H9 (cell line): ENCODE data around the gene TRPM1. TPM values are rescaled to one million over a fixed set of nuclear protein-coding genes. Genes with fewer than 3 reads are reported as not detected.

Experiments
- DNase-seq: peaks from one replicate; pipeline ENCODE4 v3.0.0-alpha.2; 2017
- H2AFZ ChIP-seq: one replicate; pipeline ENCODE4 v1.6.1; 2013; ENCODE audit warnings: mild to moderate bottlenecking, low read length, control low read depth, moderate library complexity
- H2AK5ac ChIP-seq: 2 replicates; pipeline ENCODE4 v1.6.1; 2013; ENCODE audit warnings: low read length, control low read depth, mixed read lengths; ENCODE audit not compliant: insufficient read length
- H2BK120ac ChIP-seq: one replicate; pipeline ENCODE4 v1.6.1; 2013; ENCODE audit warnings: low read depth, mild to moderate bottlenecking, low read length, control low read depth, inconsistent platforms; ENCODE audit not compliant: poor library complexity, severe bottlenecking
- H2BK12ac ChIP-seq: 2 replicates; pipeline ENCODE4 v1.6.1; 2013; ENCODE audit warnings: low read length, control low read depth, mixed read lengths, low read depth; ENCODE audit not compliant: insufficient read length
- H2BK15ac ChIP-seq: 2 replicates; pipeline ENCODE4 v1.6.1; 2013; ENCODE audit warnings: low read depth, low read length, control low read depth
- H2BK20ac ChIP-seq: one replicate; pipeline ENCODE4 v1.6.1; 2013; ENCODE audit warnings: low read depth, mild to moderate bottlenecking, low read length, control low read depth, inconsistent platforms; ENCODE audit not compliant: poor library complexity, severe bottlenecking
- H2BK5ac ChIP-seq: 2 replicates; pipeline ENCODE4 v1.6.1; 2013; ENCODE audit warnings: low read length, control low read depth, mixed read lengths; ENCODE audit not compliant: insufficient read length
- H3K14ac ChIP-seq: 2 replicates; pipeline ENCODE4 v1.6.1; 2013; ENCODE audit warnings: low read length, control low read depth; ENCODE audit not compliant: insufficient read depth
- H3K18ac ChIP-seq: 2 replicates; pipeline ENCODE4 v1.6.1; 2013; ENCODE audit warnings: low read depth, mild to moderate bottlenecking, mixed read lengths, low read length, control low read depth; ENCODE audit not compliant: insufficient read length
- H3K23ac ChIP-seq: 2 replicates; pipeline ENCODE4 v1.6.1; 2013; ENCODE audit warnings: low read length, control low read depth, mixed read lengths, low read depth; ENCODE audit not compliant: insufficient read length
- H3K23me2 ChIP-seq: 2 replicates; pipeline ENCODE4 v1.6.1; 2013; ENCODE audit warnings: low read depth, mild to moderate bottlenecking, mixed read lengths, low read length, control low read depth; ENCODE audit not compliant: insufficient read length, poor library complexity, severe bottlenecking
- H3K27ac ChIP-seq: 2 replicates; pipeline ENCODE4 v1.5.1; 2013; ENCODE audit warnings: low read length, control low read depth, mixed read lengths, low read depth; ENCODE audit not compliant: insufficient read length
- H3K27me3 ChIP-seq: 2 replicates; pipeline ENCODE4 v1.6.1; 2013; ENCODE audit warnings: low read length, control low read depth, inconsistent platforms; ENCODE audit not compliant: insufficient read depth
- H3K4ac ChIP-seq: 2 replicates; pipeline ENCODE4 v1.6.1; 2013; ENCODE audit warnings: low read depth, mild to moderate bottlenecking, control low read depth, inconsistent platforms, low read length, moderate library complexity
- H3K4me1 ChIP-seq: 2 replicates; pipeline ENCODE4 v1.6.1; 2013; ENCODE audit warnings: low read length, control low read depth, inconsistent platforms; ENCODE audit not compliant: insufficient read depth
- H3K4me2 ChIP-seq: 2 replicates; pipeline ENCODE4 v1.6.1; 2013; ENCODE audit warnings: low read length, control low read depth, mixed read lengths; ENCODE audit not compliant: insufficient read length, insufficient read depth
- H3K56ac ChIP-seq: 2 replicates; pipeline ENCODE4 v1.6.1; 2013; ENCODE audit warnings: low read depth, mild to moderate bottlenecking, mixed read lengths, low read length, control low read depth; ENCODE audit not compliant: insufficient read length
- H3K79me1 ChIP-seq: 2 replicates; pipeline ENCODE4 v1.6.1; 2013; ENCODE audit warnings: low read depth, mild to moderate bottlenecking, moderate library complexity, low read length, control low read depth, inconsistent platforms; ENCODE audit not compliant: insufficient read depth, poor library complexity, severe bottlenecking
- H3K79me2 ChIP-seq: 2 replicates; pipeline ENCODE4 v1.6.1; 2013; ENCODE audit warnings: low read length, control low read depth, inconsistent platforms; ENCODE audit not compliant: insufficient read depth
- H3K9ac ChIP-seq: 2 replicates; pipeline ENCODE4 v1.6.1; 2013; ENCODE audit warnings: low read length, control low read depth, mixed read lengths; ENCODE audit not compliant: insufficient read length; ENCODE audit errors: extremely low read depth
- H3K9me3 ChIP-seq: one replicate; pipeline ENCODE4 v1.6.1; 2013; ENCODE audit warnings: low read depth, low read length, inconsistent platforms; ENCODE audit not compliant: control insufficient read depth
- H3T11ph ChIP-seq: one replicate; pipeline ENCODE4 v1.6.1; 2013; ENCODE audit warnings: mild to moderate bottlenecking, low read length, control low read depth, inconsistent platforms
- H4K20me1 ChIP-seq: one replicate; pipeline ENCODE4 v1.6.1; 2013; ENCODE audit not compliant: control insufficient read depth, insufficient read length, insufficient read depth
- H4K5ac ChIP-seq: 2 replicates; pipeline ENCODE4 v1.6.1; 2013; ENCODE audit warnings: low read depth, mild to moderate bottlenecking, mixed read lengths, low read length, control low read depth; ENCODE audit not compliant: insufficient read length
- H4K8ac ChIP-seq: replicated peaks from 2 replicates; pipeline ENCODE4 v1.6.1; 2013; ENCODE audit warnings: low read length, control low read depth, mixed read lengths, low read depth; ENCODE audit not compliant: insufficient read length
- H4K91ac ChIP-seq: 2 replicates; pipeline ENCODE4 v1.6.1; 2013; ENCODE audit warnings: low read depth, mild to moderate bottlenecking, moderate library complexity, mixed read lengths, low read length, control low read depth; ENCODE audit not compliant: insufficient read length
- H3K27ac Mint-ChIP-seq, 3 experiments: 2 replicates in 2 of 3; 3 replicates in 1 of 3; pipeline ENCODE4 v1.8.0; 2020 to 2021; ENCODE audit warnings: mixed read lengths in 3 of 3, mild to moderate bottlenecking in 1 of 3, moderate library complexity in 1 of 3
- H3K27me3 Mint-ChIP-seq: 2 replicates; pipeline ENCODE4 v1.8.0; 2021; ENCODE audit warnings: low read depth, mild to moderate bottlenecking, moderate library complexity, mixed read lengths
- H3K36me3 Mint-ChIP-seq, 3 experiments: 2 replicates in 2 of 3; 3 replicates in 1 of 3; pipeline ENCODE4 v1.8.0; 2020 to 2021; ENCODE audit warnings: low read depth in 3 of 3, mixed read lengths in 3 of 3; ENCODE audit not compliant: insufficient read depth in 1 of 3
- H3K4me1 Mint-ChIP-seq, 2 experiments: 2 replicates each; pipeline ENCODE4 v1.8.0; 2020; ENCODE audit warnings: mixed read lengths in 2 of 2
- H3K4me3 Mint-ChIP-seq, 2 experiments: 2 replicates in 1 of 2; 3 replicates in 1 of 2; pipeline ENCODE4 v1.8.0; 2020 to 2021; ENCODE audit warnings: mild to moderate bottlenecking in 2 of 2, mixed read lengths in 2 of 2, moderate library complexity in 1 of 2
- H3K9me3 Mint-ChIP-seq, 2 experiments: 2 replicates in 1 of 2; 3 replicates in 1 of 2; pipeline ENCODE4 v1.8.0; 2020; ENCODE audit warnings: mild to moderate bottlenecking in 2 of 2, mixed read lengths in 2 of 2, moderate library complexity in 1 of 2
- CTCF ChIP-seq: fragments of 200-600 bp; sonication (generic); conservative IDR thresholded peaks from 3 replicates; pipeline ENCODE4 v1.8.0; 2021; ENCODE audit warnings: antibody characterized with exemption, mild to moderate bottlenecking
- WGBS: extraction: QIAGEN DNeasy Blood & Tissue Kit; methylation state at CpG from one replicate; pipeline ENCODE4 v1.1.7; 2013; ENCODE audit warnings: missing lambda C conversion rate, low lambda C conversion rate, mixed read lengths; ENCODE audit not compliant: insufficient read length; ENCODE audit errors: extremely low coverage; 5-methylcytosine and 5-hydroxymethylcytosine counted together
- total RNA-seq: library from RNA; stranded (reverse); gene quantifications from 2 replicates; pipeline ENCODE4 v1.2.1, GENCODE V29; 2021

Gene TRPM1
- total RNA-seq, 1 experiment from 2014 or later = not detected

GRCh38 chr15:31062310-31062847 lies 39.1 kb downstream of the TRPM1 start:
- no peaks in the 10 kb centered on the region for H4K20me1 ChIP-seq
- H2AK5ac ChIP-seq = no peak overlapping the region
- H3K9me3 ChIP-seq = no peaks in the 10 kb centered on the region
- H3T11ph ChIP-seq = no peak overlapping the region
- H2AFZ ChIP-seq = no peak overlapping the region
- TF ChIP-seq CTCF = no peak
- no peak overlapping the region for H2BK12ac ChIP-seq
- H3K4me1 ChIP-seq = peaks cover 3% of the 10 kb centered on the region; the same call in 1 of the 2 replicates
- no peak overlapping the region for H3K4me2 ChIP-seq
- H4K91ac ChIP-seq = no peak overlapping the region
- H3K9ac ChIP-seq = no peak overlapping the region
- no peak for DNase-seq
- no CpG with 5 or more reads among the region's 4 CpGs for WGBS
- H4K5ac ChIP-seq = no peak overlapping the region
- no peak overlapping the region for H2BK120ac ChIP-seq
- no peak overlapping the region for H3K18ac ChIP-seq
- Mint-ChIP-seq H3K4me3 (no peak overlapping the region), H3K27ac (peak overlapping the region in 1 of 3 experiments; percentile 34; a peak in 1 of 7 replicates), H3K4me1 (peaks cover 10 to 12% of the 10 kb centered on the region in 2 experiments), H3K27me3 (peaks cover 4% of the 10 kb centered on the region; the same call in 1 of the 2 replicates), H3K9me3 (peaks cover 3 to 7% of the 10 kb centered on the region in 2 experiments; a peak in 3 of 5 replicates), H3K36me3 (no peaks in the 10 kb centered on the region; a peak in 2 of 7 replicates)
- no peaks in the 10 kb centered on the region for H3K79me1 ChIP-seq
- no peak overlapping the region for H2BK15ac ChIP-seq
- no peaks in the 10 kb centered on the region for H3K79me2 ChIP-seq
- no peak overlapping the region for H3K14ac ChIP-seq
- no peak overlapping the region for H2BK20ac ChIP-seq
- H3K27me3 ChIP-seq = no peaks in the 10 kb centered on the region
- H3K27ac ChIP-seq = no peak overlapping the region
- H4K8ac ChIP-seq = no peak overlapping the region
- H3K23me2 ChIP-seq = no peaks in the 10 kb centered on the region
- H3K56ac ChIP-seq = no peak overlapping the region
- no peak overlapping the region for H3K4ac ChIP-seq
- H3K23ac ChIP-seq = no peak overlapping the region
- H2BK5ac ChIP-seq = no peak overlapping the region
